ENCODE data around the gene ROR2.

DNA sequence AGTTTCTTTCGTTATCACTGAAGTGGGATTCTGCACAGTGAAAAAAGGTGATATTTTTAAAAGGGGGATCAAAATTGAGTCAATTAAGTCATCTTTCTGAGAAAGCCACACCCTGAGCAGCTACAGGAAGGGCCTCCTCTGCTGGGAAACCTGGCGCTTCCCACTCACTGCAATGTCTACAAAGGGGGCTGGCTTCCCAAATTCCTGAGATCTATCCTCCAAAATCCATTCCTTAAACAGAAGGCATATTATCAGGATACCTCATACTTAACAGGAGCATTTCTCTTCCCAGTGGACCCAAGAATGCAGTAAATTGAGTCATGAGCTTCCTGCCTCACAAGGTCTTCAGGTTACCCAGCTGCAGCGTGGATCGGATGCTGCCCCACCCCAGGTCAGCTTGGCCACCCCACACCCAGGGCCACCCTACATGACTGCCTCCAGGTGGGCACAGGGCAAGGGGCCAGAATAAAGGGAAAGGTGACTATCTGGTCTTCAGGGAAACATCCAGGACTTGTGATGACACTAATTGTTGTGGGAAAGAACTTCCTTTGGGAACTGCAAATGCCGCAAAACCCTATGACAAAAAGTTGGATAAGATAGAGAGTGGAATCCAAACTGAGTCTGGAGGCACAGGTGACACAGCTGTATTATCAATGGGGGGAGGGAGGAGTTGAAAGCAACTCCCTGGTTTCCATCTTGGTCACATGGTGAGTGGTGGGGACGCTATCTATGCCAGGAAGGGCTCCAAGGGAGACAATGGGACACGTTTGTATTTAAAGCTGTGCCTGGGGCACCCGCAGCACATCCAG, 42.3 kb downstream of the ROR2 start:
- TF ChIP-seq, protein P1, sequence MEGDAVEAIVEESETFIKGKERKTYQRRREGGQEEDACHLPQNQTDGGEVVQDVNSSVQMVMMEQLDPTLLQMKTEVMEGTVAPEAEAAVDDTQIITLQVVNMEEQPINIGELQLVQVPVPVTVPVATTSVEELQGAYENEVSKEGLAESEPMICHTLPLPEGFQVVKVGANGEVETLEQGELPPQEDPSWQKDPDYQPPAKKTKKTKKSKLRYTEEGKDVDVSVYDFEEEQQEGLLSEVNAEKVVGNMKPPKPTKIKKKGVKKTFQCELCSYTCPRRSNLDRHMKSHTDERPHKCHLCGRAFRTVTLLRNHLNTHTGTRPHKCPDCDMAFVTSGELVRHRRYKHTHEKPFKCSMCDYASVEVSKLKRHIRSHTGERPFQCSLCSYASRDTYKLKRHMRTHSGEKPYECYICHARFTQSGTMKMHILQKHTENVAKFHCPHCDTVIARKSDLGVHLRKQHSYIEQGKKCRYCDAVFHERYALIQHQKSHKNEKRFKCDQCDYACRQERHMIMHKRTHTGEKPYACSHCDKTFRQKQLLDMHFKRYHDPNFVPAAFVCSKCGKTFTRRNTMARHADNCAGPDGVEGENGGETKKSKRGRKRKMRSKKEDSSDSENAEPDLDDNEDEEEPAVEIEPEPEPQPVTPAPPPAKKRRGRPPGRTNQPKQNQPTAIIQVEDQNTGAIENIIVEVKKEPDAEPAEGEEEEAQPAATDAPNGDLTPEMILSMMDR (IDR thresholded peaks at IDR 0.05): no peak
- TF ChIP-seq POLR2A (IDR thresholded peaks at IDR 0.05): no peak

Measured in Peyer's patch (tissue), 4 donors.